Measurements from ENCODE around the gene DNMT3B.
"Not testable (repeated sequence)": the region's sequence is repeated elsewhere in the genome, so short reads cannot be mapped to it uniquely, and the experiment has no call there.

DNMT3B gene

DNA sequence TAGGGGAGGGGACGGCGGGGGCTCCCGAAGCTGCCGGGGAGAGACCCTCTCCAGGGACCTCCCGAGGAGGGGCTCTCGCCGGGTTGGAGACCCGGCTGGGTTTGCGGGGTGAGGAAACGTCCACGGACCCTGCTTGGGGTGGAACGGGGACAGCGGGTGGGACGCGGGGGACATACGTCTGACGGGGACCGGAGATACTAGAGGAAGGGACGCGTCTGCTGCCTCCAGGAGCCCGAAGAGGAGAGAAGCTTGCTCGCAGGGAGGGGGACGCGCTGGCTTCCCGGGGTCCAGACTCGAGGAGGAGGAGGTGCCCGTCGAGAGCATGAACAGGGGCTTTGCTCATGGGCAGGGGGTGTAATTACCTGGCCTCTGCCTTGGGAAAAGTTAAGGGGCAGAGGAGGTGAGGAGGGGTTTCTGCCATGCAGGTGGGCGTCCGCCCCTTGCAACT lies 593 bp downstream of the DNMT3B start:
- TF ChIP-seq, protein P1, sequence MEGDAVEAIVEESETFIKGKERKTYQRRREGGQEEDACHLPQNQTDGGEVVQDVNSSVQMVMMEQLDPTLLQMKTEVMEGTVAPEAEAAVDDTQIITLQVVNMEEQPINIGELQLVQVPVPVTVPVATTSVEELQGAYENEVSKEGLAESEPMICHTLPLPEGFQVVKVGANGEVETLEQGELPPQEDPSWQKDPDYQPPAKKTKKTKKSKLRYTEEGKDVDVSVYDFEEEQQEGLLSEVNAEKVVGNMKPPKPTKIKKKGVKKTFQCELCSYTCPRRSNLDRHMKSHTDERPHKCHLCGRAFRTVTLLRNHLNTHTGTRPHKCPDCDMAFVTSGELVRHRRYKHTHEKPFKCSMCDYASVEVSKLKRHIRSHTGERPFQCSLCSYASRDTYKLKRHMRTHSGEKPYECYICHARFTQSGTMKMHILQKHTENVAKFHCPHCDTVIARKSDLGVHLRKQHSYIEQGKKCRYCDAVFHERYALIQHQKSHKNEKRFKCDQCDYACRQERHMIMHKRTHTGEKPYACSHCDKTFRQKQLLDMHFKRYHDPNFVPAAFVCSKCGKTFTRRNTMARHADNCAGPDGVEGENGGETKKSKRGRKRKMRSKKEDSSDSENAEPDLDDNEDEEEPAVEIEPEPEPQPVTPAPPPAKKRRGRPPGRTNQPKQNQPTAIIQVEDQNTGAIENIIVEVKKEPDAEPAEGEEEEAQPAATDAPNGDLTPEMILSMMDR (conservative IDR thresholded peaks at IDR 0.05; ENCODE audit: low read depth, low read length) = no peak
- H3K36me3 ChIP-seq (ENCODE audit: insufficient read depth) = no peaks in the 10 kb centered on the region
- peak overlapping the region; percentile 35; the same call in 1 of the 2 replicates for H3K27ac ChIP-seq
- no peaks in the 10 kb centered on the region for H4K20me1 ChIP-seq (ENCODE audit: insufficient read depth)
- H3K4me3 ChIP-seq (IDR thresholded peaks at IDR 0.05; ENCODE audit: insufficient read depth, low read depth, low read length) = no peak overlapping the region
- peak overlapping the region; percentile 91; the same call in 1 of the 2 replicates for H2AFZ ChIP-seq (ENCODE audit: low read depth)
- H3K4me1 ChIP-seq (ENCODE audit: low read depth, poor library complexity, severe bottlenecking) = peaks cover 38% of the 10 kb centered on the region
- H3K9ac ChIP-seq = peak overlapping the region; percentile 77; the same call in 1 of the 2 replicates
- peak overlapping the region; percentile 77 for H3K4me2 ChIP-seq
- no peaks in the 10 kb centered on the region for H3K27me3 ChIP-seq (ENCODE audit: insufficient read depth, low read depth)
- peaks cover 51% of the 10 kb centered on the region for H3K79me2 ChIP-seq (ENCODE audit: insufficient read depth, low read depth)

DNA sequence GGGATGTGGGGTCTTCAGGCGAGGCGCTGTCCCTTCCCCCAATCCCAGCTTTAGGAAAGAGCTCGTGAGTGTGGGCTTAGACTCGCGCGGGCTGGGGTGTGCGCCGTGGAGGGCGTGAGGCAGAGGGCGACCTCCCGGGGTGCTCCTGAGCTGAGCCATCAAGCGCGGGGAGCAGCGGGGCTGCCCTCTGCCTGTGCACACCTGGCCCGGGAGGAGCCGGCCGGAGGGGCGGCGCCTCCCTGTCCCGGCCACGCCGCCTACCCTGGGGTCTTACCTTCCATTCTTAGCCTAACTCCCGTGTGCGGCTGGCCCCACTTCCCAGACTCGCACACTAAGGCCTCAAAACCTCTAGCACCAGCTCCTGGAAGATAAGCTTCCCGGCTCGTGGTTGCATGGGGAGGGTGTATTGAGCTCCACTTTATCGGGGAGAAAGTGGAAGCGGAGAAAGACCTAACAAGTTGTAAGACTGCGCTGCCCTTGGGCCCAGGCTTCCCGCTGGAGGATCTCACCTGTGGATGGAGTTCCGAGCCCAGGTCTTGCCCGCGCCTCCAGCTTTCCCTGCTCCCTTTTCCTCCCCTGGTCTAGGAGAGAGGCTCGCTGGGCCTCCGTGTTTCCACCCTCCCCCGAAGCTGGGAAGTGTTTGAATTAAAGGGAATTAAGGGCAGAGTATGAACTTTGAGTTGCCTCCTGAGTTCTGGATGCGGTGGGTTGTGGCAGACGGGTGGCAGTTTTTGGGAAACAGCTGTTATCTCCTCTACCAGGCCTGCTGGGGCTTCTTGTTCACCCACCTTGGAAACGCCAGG lies 1.2 kb downstream of the DNMT3B start:
- no peaks in the 10 kb centered on the region for H3K27me3 ChIP-seq (ENCODE audit: insufficient read depth, low read depth)
- no peaks in the 10 kb centered on the region for H4K20me1 ChIP-seq (ENCODE audit: insufficient read depth)
- peak overlapping the region; percentile 35; the same call in 1 of the 2 replicates for H3K27ac ChIP-seq
- H2AFZ ChIP-seq (ENCODE audit: low read depth) = peak overlapping the region; percentile 91; the same call in 1 of the 2 replicates
- peaks cover 39% of the 10 kb centered on the region for H3K4me1 ChIP-seq (ENCODE audit: low read depth, poor library complexity, severe bottlenecking)
- H3K79me2 ChIP-seq (ENCODE audit: insufficient read depth, low read depth) = peaks cover 57% of the 10 kb centered on the region
- peak overlapping the region; percentile 77 for H3K4me2 ChIP-seq
- no peaks in the 10 kb centered on the region for H3K36me3 ChIP-seq (ENCODE audit: insufficient read depth)
- peak overlapping the region; percentile 77 for H3K9ac ChIP-seq
- TF ChIP-seq, protein P1 (conservative IDR thresholded peaks at IDR 0.05; ENCODE audit: low read depth, low read length) = no peak
- no peak overlapping the region for H3K4me3 ChIP-seq (IDR thresholded peaks at IDR 0.05; ENCODE audit: insufficient read depth, low read depth, low read length)

DNA sequence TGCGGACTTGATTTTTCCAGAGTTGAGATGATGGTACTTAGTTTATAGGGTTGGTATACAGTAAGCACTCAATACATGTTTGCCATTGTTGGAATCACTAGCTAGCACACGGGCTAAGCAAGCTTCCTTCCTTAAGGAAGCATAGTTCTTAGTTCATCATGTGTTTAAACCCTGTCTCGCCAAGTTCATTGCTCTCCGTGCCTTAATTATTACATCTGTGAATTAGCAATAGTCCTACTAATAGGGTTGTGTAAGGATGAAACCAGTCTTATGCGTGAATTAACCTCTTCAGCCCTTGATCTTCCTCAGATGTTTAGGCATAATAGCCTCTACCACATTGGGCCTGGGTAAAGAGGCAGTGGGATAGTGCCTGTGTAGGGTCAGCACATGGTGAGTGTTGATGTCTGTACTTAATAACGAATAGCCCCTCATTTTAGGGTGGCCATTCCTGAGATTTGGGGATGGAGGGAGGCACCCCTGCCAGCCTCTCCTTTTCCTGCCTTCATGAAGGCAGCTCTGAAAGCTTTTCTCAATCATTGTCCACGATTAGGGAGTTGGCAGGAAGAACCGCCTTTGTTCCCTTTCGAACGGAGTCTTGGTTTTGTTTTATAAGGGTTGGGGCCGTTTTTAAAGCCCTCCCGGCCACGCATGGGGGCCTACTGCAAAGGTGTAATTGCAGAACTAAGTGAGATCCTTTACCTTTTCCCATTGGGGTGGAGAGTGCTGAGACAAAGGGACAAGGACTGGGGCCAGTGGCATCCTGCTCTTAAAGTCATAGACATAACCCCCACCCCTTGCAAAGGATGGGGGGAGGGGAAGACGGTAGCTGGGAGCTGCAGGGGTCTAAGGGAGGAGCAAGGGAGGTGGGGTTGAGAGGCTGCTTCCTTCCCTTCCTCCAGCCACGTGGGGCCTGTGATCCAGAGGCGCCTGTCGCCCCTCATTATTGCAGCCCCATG lies 2.1 kb downstream of the DNMT3B start:
- peaks cover 65% of the 10 kb centered on the region for H3K79me2 ChIP-seq (ENCODE audit: insufficient read depth, low read depth)
- H3K4me2 ChIP-seq = peak overlapping the region; percentile 77
- no peak overlapping the region; the same call in 1 of the 2 replicates for H3K9ac ChIP-seq
- TF ChIP-seq, protein P1 (conservative IDR thresholded peaks at IDR 0.05; ENCODE audit: low read depth, low read length) = no peak
- H4K20me1 ChIP-seq (ENCODE audit: insufficient read depth) = no peaks in the 10 kb centered on the region
- no peak overlapping the region for H2AFZ ChIP-seq (ENCODE audit: low read depth)
- H3K36me3 ChIP-seq (ENCODE audit: insufficient read depth) = no peaks in the 10 kb centered on the region
- peaks cover 39% of the 10 kb centered on the region for H3K4me1 ChIP-seq (ENCODE audit: low read depth, poor library complexity, severe bottlenecking)
- H3K4me3 ChIP-seq (IDR thresholded peaks at IDR 0.05; ENCODE audit: insufficient read depth, low read depth, low read length) = no peak overlapping the region
- no peaks in the 10 kb centered on the region for H3K27me3 ChIP-seq (ENCODE audit: insufficient read depth, low read depth)
- no peak overlapping the region for H3K27ac ChIP-seq

DNA sequence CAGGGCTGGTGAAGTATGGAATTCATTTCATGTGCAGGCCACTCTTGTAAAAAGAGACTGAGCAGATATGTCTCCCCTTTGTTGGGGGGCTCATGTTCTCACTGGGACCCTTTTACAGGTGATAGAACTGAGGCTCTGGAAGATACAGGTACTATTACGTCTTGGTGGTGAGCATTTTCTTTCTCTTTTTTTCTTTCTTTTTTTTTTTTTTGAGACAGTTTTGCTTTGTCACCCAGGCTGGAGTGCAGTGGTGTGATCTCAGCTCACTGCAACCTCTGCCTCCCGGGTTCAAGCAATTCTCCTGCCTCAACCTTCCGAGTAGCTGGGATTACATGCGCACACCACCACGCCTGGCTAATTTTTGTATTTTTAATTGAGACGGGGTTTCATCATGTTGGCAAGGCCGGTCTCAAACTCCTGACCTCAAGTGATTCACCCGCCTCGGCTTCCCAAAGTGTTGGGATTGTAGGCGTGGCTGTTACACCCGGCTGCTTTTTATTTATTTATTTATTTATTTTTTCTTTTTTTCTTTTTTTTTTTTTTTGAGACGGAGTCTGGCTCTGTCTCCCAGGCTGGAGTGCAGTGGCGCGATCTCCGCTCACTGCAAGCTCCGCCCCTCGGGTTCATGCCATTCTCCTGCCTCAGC lies 3.2 kb downstream of the DNMT3B start:
- H3K27me3 ChIP-seq (ENCODE audit: insufficient read depth, low read depth); H3K4me3 ChIP-seq (IDR thresholded peaks at IDR 0.05; ENCODE audit: insufficient read depth, low read depth, low read length); H4K20me1 ChIP-seq (ENCODE audit: insufficient read depth); H2AFZ ChIP-seq (ENCODE audit: low read depth); H3K9ac ChIP-seq; H3K36me3 ChIP-seq (ENCODE audit: insufficient read depth); H3K27ac ChIP-seq; H3K4me2 ChIP-seq: not testable (repeated sequence)
- Histone ChIP-seq H3K4me1 (ENCODE audit: low read depth, poor library complexity, severe bottlenecking) (peaks cover 48% of the 10 kb centered on the region), H3K79me2 (ENCODE audit: insufficient read depth, low read depth) (peaks cover 76% of the 10 kb centered on the region)
